Measurements from ENCODE around the gene MAGEA4.

GRCh38 chrX:151919610-151920009, 6.9 kb downstream of the MAGEA4 start:
- TF ChIP-seq CTCF (IDR thresholded peaks at IDR 0.05; ENCODE audit: extremely low read depth in 1 of 2, insufficient read depth in 1 of 2, low read depth in 1 of 2, low read length in 2 of 2) (no peak), EZH2 (IDR thresholded peaks at IDR 0.05; ENCODE audit: borderline replicate concordance, low read depth, low read length, severe bottlenecking) (no peak), POLR2A (IDR thresholded peaks at IDR 0.05; ENCODE audit: low read depth, low read length) (no peak), POLR2AphosphoS5 (IDR thresholded peaks at IDR 0.05; ENCODE audit: insufficient read depth, low read depth, low read length) (no peak)
